ENCODE results near the gene C5orf63.
"Not testable (repeated sequence)": the region's sequence is repeated elsewhere in the genome, so short reads cannot be mapped to it uniquely, and the experiment has no call there.

C5orf63 gene

DNA sequence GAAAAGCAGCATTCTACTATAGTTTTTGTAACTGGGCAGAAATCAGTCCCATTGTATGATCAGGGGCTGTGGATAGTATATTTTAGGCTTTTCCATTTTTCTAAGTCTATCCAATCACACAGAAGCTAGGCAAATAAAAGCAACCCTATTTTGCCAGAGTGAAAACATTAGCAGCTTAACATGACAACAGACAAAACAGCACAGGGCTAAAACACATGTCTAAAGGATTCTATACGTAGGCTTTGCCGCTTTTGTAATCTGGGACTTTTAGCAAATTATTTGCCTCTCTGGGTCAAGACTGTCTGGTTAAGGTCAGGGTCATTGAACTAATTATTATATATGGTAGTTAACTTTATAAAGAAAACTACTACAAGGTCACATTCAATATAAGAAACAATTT, 47.1 kb downstream of the C5orf63 start:
- no peak for DNase-seq (ENCODE audit: low read depth)
- TF ChIP-seq CTCF (IDR thresholded peaks at IDR 0.05; ENCODE audit: low read depth, low read length, missing control alignments) = no peak
- H3K4me3 ChIP-seq (ENCODE audit: low read depth, low read length) = no peak overlapping the region

DNA sequence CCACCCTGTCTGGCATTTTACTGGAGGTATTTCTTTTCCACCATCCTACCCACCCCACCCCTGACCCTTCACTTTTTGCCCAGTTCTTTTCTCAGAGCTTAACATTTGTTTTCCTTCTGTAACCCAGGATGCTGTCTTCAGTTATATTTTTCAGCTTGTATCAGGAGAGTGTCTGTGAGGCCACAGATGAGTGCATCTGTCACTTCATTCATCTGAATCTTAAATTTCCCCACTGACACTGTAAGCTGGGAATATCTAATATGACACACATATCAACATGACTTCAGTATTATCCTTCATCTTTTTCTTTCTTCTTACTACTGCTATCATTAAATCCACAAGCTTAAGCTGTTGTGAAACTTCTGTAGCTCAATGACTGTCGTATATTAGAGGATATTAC, 47.8 kb downstream of the C5orf63 start:
- no peak for TF ChIP-seq CTCF (IDR thresholded peaks at IDR 0.05; ENCODE audit: low read depth, low read length, missing control alignments)
- H3K4me3 ChIP-seq (ENCODE audit: low read depth, low read length) = no peak overlapping the region

GRCh38 chr5:127024821-127025220, 48.5 kb downstream of the C5orf63 start:
- H3K4me3 ChIP-seq (ENCODE audit: low read depth, low read length) = no peak overlapping the region
- no peak for TF ChIP-seq CTCF (IDR thresholded peaks at IDR 0.05; ENCODE audit: low read depth, low read length, missing control alignments)
- no peak for DNase-seq (ENCODE audit: low read depth)

More for the DNA sequence above, 47.8 kb downstream of the C5orf63 start:
- DNase-seq (ENCODE audit: low read depth) = no peak

GRCh38 chr5:127023552-127024191, 49.6 kb downstream of the C5orf63 start:
- DNase-seq (ENCODE audit: low read depth); H3K4me3 ChIP-seq (ENCODE audit: low read depth, low read length): not testable (repeated sequence)

DNA sequence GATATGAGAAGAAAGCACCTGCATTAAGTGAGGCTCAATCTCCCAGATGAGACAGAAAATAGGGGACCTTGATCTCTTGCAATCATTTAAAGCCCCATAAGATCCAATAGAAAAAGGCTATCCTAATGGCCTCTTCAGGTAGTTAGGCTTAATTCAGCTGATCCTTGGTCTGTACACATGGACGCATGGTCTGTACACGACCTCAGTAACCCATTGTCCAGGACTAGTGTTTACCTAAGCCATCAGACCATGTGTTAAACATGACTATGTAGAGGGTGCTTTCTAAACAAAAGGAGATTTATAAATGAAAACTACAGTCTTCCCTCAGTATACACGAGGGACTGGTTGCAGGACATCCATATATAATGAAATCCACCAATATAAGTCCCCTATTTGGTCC, 50.5 kb downstream of the C5orf63 start:
- TF ChIP-seq CTCF (IDR thresholded peaks at IDR 0.05; ENCODE audit: low read depth, low read length, missing control alignments) = no peak
- DNase-seq (ENCODE audit: low read depth) = no peak
- H3K4me3 ChIP-seq (ENCODE audit: low read depth, low read length) = no peak overlapping the region

DNA sequence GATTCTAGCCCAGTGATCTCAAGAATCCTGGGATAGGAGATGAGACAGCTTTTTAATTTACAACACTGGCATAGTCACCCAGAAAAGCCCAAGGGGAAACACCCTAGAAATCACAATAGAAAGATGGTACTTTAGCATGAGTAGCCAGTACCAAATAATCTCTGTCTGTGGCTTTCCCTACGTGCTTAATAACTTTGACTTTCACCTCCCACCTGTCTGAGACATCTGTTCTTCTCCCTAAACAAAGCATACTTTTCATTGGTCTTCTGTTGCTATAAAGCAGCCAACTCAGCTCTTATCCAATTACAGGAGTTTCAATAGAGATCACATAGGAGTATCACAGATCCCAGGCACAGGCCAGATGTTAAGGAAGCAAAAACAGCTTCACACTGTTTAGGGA, 53.4 kb downstream of the C5orf63 start:
- no peak for TF ChIP-seq CTCF (IDR thresholded peaks at IDR 0.05; ENCODE audit: low read depth, low read length, missing control alignments)
- H3K4me3 ChIP-seq (ENCODE audit: low read depth, low read length) = no peak overlapping the region
- DNase-seq (ENCODE audit: low read depth) = no peak

DNA sequence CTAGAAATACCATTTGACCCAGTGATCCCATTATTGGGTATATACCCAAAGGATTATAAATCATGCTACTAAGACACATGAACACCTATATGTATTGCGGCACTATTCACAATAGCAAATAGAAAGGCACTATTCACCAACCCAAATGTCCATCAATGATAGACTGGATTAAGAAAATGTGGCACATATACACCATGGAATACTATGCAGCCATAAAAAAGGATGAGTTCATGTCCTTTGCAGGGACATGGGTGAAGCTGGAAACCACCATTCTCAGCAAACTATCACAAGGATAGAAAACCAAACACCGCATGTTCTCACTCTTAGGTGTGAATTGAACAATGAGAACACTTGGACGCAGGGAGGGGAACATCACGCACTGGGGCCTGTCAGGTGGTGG, 56.6 kb downstream of the C5orf63 start:
- not testable (repeated sequence) for DNase-seq (ENCODE audit: low read depth); H3K4me3 ChIP-seq (ENCODE audit: low read depth, low read length)

GRCh38 chr5:127015716-127016115, 57.6 kb downstream of the C5orf63 start:
- TF ChIP-seq CTCF (IDR thresholded peaks at IDR 0.05; ENCODE audit: low read depth, low read length, missing control alignments) = no peak
- H3K4me3 ChIP-seq (ENCODE audit: low read depth, low read length) = no peak overlapping the region
- DNase-seq (ENCODE audit: low read depth) = no peak
